Amniotic stem cell (primary cell): ENCODE measurements around the gene LY86.

Experiments used
- DNase-seq: peaks from one replicate; lab custom pipeline; 2025; lab: John Stamatoyannopoulos, UW

The LY86 gene

DNA sequence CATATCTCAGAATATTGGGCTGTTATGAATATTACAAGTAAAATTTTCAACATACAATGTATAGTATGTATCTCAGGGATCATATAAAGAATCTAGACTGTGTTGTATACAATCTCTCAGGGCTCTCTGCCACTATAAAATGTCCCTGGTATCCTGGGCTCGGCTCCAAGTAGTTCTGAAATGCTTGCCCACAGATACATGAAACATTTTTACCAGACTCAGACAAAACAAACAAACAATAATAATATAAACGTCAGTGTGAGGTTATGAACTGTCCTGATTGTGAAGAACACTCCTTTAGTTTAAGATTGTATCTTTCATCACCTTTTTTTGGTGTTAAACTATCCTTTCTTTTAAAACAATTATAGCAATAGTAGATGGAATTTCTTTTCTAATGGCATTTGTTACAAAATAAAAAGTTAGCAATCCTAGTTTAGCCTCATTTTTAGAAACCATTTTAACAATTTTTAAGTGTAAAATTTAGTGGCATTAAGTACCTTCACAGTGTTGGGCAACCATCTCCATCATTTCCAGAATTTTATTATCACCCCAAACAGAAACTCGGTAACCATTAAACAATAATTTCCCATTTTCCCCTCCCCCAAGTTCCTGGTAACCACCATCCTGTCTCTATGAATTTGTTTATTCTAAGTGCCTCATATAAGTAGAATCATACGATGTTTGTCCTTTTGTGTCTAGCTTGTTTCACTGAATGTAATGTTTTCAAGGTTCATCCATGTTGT lies 17.4 kb upstream of the LY86 start:
- no peak for DNase-seq

DNA sequence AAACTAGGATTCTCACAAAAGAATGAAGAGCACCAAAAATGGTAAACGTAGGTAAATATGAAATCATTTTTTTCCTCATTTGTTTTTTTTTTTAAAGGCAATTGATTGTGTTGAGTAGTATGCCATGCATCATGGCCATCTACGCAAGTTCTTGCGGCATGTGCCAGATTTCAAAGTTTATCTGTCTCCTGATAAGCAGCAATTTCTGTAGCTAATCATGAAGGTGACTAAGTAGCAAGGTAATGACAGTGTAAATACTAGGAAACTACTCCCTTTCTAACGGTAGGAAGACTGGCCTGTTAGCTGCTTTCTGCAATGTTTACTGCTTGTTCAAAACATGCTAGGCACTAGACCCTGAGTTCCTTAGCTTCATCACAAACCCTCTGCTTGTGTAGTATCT lies 13.4 kb upstream of the LY86 start:
- DNase-seq = no peak

DNA sequence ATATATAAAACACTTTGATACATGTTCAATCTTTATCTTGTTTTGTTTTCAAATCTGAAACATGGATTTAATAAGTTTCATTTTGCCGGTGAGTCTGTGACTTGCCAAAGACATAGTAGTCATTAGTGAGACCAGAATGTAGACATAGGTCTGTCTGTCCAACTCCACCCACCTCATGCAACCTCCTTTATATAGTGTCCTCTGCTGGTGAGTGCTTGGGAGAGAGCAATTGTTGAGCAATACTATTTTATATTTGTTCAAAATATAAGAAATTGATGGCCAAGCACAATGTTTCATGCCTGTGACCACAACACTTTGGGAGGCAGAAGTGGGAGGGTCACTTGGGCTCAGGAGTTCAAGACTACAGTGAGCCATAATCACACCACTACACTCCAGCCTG lies 10.8 kb upstream of the LY86 start:
- DNase-seq = no peak

DNA sequence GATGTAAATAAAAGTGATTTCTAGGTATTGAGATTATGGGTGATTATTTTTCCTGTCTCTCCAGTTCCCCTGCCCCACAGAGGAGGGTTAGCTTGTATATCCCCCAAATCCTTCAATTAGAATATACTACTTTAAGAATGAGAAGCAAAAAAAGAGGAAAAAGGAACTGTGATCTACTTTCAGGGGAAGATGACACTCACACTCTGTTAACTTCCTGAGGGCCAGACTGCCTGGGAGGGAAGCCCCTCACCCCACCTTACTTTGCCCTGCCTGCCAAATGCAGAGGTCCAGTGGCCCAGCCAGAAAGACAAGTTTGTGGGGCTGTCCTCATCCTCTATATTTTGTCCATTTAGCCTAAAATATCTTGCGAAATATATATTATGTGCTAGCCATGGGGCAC lies 9.2 kb upstream of the LY86 start:
- no peak for DNase-seq

DNA sequence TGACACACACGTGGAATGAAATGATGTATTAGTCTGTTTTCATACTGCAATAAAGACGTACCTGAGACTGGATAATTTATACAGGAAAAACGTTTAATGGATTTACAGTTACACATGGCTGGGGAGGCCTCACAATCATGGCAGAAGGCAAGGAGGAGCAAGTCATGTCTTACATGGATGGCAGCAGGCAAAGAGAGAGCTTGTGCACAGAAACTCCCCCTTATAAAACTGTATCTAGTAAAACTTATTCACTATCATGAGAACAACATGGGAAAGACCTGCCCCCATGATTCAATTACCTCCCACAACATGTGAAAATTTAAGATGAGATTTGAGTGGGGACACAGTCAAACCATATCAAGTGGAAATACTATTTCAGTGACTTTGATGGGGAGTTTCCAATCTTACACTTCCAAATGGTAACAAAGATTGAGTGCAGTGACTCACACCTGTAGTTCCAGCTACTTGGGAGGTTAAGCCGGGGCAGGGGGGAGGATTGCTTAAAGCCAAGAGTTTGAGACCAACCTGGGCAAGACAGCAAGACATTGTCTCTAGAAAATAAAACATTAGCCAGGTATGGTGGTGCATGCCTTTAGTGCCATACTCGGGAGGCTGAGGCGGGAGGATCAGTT lies 8.2 kb upstream of the LY86 start:
- DNase-seq = no peak

DNA sequence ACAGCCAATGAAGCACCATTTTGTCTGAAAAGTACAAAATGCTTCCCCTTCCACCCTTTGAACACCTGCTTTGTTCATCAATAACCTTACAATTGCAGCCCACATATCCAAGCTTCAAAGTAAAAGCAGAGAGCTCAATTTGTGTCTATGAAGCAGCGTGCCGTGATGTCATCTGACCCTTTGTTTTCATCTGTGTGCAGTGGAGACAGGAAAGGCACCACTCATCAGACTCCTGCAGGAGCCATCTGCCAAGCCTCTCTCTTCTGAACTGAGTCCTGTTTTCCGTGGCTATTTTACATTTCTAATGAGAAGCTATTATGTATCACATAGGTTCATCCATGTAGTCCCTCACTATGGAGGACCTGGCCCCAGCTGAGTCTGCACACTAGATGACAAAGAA lies 7.5 kb upstream of the LY86 start:
- no peak for DNase-seq

DNA sequence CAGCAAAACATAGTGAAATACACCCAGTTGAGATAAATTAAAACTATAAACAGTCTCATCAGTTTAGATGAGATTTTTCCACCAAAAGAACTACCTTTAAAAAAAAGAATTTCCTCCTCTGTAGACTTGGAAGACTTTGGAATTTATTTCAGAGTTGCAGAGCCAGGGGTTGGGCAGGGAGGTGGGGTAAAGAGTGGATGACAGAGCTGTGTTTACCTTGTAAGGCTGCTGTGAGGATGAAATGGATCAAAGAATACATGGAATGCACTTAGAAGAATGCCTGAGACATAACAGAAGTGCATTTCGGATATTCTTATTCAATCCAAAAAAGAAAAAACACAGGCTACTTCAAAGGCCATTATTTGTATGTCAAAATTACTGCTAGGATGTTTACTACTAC lies 6.4 kb upstream of the LY86 start:
- no peak for DNase-seq

DNA sequence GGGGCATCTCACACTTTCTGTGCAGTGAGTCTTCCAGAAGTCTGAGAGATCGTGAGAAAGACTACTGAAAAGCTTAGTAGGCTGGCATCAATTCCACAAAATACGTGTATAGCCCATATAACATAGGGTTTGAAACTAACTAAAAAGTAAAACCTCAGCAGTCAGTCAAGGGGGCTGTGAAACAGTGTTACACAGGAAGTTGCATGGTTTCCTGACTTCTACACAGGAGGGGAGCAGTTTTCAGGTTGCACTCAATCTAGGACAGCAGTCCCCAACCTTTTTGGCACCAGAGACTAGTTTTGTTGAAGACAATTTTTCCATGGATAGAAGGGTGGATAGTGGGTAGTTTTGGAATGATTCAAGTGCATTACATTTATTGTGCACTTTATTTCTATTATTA lies 4.7 kb upstream of the LY86 start:
- DNase-seq = no peak

DNA sequence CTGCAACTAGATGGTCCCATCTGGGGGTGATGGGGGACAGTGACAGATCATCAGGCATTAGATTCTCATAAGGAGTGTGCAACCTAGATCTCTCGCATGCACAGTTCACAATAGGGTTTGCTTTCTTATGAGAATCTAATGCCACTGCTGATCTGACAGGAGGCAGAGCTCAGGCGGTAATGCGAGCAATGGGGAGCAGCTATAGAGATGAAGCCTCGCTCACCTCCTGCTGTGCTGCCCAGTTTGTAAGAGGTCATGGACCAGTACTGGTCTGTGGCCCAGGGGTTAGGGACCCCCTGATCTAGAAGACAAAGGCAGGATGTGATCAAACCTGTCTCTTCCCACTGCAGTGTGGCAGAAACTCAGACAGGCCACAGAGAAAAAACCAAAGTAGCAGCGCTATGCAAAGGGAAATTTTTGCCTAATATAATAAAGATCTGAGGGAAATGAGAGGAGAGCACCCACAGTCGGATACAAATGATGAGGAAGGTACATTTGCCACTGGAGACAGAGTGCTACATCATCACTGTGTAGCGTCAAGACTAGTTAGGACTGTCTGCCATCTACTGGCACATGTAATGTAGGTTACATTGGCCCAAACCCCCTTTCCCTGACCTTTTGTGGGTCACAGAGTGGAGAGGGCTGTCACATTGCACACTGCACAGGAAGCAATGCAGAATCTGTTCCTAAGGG lies 4.1 kb upstream of the LY86 start:
- no peak for DNase-seq

DNA sequence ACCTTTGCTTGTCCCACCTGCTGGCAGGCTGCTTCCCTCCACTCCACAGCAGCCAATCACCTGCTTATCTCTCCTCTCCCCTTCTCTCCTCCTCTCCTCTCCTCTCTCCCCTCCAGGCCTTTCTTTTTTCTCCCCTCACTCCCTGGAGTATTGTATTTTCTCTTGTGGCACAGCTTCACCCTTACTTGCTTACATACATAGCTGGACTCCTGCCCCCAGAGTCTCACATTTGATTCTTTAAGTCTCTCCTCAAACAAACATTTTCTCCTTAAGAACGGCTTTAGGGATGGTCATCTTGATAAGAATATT lies 3.6 kb upstream of the LY86 start:
- no peak for DNase-seq

DNA sequence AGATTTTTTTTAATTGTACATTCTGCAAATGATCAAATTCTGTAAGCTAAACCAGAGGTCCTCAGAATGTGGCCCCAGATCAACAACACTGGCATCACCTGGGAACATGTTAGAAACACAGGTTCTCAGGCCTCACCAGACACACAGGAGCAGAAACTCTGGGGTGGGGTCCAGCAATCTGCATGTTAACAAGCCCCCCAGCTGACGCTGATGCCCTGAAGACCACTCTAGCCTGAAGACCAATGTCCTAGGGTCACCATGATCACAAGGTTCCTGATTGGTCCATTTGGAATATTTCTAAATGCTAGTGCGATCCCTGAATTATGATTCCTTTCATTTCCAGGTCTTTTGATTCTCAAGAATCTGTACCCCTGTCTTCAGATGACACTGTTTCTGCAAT lies 2.4 kb upstream of the LY86 start:
- DNase-seq = no peak

DNA sequence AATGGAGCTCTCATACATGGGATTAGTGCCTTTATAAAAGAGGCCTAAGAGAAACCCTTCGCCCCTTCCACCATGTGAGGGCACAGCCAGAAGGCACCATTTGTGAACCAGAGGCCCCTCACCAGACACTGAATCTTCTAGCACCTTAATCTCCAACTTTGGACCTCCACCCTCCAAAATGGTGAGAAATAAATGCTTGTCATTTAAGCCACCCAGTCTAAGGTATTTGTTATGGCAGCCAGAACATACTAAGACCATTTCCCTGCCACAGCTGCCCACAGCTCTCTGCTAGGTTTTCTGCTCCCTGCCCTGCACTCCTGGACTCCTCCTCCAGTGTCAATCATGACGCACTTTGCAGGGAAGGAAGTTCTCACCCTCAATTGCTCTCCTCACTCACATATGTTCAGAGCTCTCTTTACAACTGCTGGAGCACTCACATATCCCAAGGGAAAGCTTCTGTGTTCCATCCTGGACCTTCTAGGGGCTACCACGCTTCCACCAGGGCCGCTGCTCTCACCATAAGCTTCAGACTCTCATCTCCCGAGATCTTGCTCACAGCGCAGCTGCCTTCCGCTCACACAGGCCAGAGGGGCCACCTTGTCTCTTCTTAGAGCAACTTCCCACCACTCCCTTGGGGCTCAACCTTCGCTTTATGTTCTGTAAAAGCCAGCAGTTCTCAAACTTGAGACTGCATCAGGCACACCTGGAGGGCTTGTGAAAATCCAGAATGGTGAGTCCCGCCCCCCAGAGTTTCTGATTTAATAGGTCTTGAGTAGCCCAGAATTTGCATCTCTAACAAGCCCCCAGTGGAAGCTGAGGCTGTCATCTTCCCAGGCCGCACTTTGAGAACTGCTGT lies 1.6 kb upstream of the LY86 start:
- DNase-seq = no peak

DNA sequence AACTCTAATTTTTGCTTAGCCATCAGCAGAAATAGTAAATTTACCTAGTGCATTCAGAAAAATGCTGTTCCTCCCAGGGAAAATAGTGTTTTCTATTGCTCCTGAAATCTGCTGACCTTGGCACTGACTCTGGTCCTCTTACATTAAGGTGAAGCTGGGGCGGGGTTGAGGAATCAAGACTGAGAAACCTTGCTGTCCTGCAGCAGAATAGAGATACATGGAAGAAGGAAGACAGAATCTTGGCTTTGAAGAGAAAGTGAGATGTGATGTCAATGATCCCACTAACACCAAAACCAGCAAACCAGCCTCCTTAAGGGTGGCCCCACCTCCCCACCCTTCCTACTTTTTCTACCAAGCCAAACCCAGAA lies 840 bp upstream of the LY86 start:
- DNase-seq = no peak

DNA sequence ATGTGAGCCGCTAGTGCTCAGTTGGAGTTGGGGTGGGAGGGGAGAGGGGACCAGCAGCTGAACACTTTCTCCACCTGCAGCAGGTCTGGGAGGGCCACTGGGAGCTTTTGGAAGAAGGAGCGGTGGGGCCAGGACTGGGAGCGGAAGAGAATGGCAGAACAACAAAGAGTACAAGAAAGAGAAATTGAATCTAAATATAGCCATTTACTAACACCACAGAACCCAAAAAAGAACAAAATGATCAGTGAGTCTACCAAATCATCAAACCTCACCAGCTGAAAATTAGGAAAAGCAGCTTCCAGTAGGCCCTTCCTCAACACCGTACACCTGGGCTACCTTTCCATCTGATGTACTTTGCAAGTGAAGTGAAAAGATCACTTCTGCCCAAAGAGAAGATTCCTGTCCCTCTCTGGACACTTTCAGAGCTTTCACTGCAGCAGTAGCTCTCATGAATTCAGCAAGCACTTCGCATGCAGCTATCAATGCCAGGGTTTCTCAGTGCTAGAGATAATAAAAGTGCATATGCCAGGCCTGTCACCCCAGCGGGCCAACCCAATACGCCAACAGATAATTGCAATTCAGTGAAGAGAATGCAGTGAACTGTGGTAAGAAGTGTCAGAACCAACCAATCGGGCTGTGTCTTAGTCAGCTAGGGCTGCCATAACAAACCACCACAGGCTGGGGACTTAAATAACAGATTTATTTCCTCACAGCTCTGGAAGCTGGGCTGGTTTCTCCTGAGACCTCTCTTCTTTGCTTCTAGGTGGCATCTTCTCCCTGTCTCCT lies 597 bp downstream of the LY86 start:
- DNase-seq = no peak

DNA sequence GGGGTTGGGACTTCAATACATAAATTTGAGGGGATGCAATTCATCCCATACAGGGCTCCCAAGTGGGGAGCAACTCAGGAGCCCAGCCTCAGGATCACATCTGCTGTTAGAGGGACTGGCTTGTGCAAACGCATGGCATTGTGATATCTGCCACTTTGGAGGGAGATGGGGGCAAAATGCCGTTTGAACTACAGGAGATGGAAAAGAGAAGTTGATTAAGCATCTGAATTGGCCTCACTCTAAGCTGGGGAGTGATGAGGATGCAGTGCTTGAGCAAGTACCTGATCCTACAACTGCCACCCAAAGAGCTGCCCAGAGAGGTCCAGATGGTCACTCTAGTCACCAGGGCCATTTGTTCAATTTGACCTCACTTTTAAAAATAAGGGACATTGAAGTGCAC lies 2.0 kb downstream of the LY86 start:
- DNase-seq = no peak

DNA sequence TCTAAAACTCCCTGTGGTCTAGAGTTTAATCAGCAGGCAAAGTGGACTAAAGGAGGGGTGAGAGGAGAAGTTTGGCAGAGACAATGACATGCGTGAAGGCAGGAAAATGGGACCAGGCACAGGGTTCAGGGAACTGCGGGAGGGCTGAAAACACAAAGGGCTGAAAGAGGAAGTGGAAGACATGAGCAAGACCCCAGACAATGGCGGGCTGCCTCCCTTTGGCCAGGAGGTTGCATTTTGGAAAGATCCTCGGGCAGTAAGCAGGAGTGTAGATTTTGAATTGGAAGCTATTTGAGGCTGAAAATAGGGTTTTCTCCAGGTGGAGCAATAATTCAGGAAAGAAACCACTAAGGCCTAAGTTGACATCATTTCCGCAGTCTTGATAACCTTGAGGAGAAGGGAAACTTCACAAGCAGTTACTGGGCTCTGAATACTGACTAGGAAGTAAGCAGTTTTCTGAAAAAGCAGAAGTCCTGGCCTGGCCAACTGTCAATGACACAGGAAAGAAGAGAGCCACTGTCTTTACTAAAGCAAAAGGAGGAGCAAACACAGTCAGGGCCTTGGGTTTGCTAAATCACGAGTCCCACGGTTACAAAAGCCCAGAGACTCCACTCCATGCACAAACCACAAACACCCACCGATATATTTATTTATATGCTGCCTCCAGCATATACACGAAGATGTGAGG lies 3.4 kb downstream of the LY86 start:
- DNase-seq = no peak

DNA sequence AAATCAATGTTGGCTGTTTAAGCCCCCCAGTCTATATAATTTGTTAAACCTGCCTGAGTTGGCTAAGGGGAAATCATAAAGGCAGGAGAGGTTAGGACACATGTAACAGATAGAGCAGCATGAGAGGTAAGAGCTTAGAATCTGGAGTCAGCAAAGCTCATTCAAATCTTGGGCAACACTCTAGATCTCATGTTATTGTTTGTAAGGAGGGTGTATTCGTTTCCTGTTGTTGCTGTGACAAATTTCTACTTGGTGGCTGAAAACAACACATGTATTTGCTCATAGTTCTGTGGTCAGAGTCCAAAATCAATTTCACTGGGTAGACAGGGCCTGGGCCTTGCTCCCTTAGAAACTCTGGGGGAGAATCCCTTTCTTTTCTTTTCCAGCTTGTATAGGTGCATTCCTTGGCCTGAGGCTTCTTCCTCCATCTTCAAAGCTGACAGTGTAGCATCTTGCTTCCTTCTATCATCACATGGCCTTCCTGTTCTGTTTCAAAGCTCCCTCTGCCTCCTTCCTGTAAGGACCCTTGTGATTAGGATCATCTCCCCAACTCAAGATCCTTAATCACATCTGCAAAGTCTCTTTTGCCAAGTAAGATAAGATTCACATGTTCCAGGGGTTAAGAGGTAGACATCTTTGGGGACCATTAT lies 4.4 kb downstream of the LY86 start:
- DNase-seq = no peak

DNA sequence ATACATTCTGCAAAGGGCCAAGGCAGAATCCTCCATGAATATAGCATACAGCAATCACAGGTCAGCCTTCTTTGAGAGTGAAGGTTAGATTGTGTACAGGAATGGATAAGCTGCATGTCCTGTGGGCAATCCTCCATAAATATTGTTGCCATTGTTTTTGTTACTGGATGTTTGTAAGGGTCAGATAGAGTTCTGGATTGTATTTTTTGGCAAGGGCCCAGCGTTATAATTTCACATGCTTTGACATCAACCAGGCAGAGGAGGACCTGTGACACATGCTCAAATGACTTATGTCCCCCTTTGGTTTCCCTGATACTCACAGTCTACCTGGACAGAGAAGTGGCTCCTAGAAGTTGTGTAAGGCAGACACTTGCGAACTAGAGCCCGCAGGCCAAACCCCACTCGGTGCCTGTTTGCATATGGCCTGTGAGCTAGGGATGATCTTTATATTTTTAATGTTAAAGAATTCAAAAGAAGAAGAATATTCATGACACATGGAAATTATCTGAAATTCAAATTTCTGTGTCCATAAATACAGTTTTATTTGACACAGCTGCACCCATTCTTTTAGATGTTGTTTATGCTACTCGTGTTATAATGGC lies 5.4 kb downstream of the LY86 start:
- DNase-seq = no peak

DNA sequence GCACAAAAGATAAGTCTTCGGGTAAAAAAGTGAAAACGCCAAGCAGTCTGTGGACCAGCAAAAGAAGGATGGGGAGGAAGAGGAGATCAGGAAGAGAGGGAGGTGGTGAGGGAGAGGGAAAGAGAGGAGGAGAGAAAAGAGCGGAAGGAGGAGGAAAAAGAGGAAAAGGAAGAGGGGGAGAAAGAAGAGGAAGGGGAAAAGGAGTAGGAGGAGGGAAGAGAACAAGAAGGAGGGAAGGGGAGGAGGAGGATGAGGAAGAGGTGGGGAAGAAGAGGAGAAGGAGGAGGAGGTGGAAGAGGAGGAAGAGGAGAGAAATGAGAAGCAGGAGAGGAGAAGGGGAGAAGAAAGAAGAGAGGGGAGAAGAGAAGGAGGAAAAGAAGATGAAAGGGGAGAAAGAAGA lies 6.5 kb downstream of the LY86 start:
- DNase-seq = no peak

DNA sequence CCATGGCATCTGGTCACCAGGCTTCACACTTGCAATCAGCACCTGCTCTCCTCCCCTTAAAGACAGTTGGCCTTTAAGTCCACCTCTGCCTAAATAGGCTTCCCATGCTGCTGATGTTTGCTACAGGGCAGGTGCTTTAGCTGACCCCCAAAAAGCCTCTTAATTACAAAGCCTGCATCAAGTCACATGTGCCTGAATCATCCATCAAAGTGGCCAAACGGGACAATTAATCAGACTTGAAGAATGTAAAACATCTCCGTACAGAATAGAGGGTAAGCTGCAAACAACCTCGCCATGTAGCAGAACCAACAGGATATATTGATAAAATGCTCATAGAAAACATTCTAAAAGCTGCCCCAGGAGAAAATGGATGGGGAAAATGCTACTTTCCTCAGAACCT lies 7.4 kb downstream of the LY86 start:
- no peak for DNase-seq
